Measurements from ENCODE around the gene DLEC1. TPM values are rescaled to one million over a fixed set of nuclear protein-coding genes. Genes with fewer than 3 reads are reported as not detected.

Gene DLEC1
- total RNA-seq, 1 experiment from 2014 or later: 0.81 TPM

DNA sequence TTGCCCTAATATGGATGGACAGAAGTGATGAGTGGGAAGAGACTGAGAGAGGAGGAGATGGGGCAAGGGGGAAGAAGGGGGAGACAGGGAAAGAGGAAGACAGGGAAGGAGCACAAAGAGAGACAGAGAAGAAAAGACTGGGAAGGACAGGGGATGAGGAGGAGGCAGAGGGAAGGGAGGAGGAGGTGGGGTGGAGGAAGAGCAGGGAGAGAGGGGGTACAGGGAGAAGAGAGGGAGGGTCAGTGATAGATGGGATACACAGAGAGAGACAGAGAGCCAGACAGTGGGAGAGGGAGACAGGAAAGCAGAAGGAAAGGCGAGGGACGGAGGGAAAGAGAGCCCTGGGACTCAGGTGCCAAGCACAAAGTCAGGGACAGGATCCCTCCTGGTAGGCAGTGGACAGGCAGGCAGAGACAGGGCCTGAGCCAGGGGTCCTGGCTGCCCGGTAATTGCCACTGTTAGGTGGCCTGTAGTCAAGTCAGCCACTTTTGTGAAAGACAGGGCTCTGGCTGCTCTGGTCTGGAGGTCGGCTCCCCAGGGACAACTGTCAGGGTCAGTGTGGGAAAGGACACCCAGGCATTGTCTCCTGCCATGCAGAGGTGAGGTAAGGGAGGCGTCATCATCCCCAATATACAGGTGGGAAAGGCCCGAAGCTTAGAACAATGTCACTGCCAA lies 38.6 kb upstream of the DLEC1 start:
- peaks cover 5% of the 10 kb centered on the region; the same call in 1 of the 2 replicates for H3K36me3 Mint-ChIP-seq
- peaks cover 15% of the 10 kb centered on the region for H3K27me3 Mint-ChIP-seq (ENCODE audit: low read depth)
- no peaks in the 10 kb centered on the region for H3K9me3 Mint-ChIP-seq
- peaks cover 13% of the 10 kb centered on the region for H3K4me1 Mint-ChIP-seq
- no peak overlapping the region for H3K27ac Mint-ChIP-seq
- ChIA-PET CTCF (interaction anchor here (1.6 to 2.4 kb wide), 4 partner anchors 15 to 145 kb away, joined by 6 to 25 read pairs (median 10); no protein-coding TSS in a partner anchor), POLR2A (no interaction called here)
- DNase-seq (ENCODE audit: low spot score): peak; percentile 1
- no peak overlapping the region for H3K4me3 Mint-ChIP-seq
- TF ChIP-seq IRF2 (CRISPR knock-in tag; IDR thresholded peaks at IDR 0.05; ENCODE audit: borderline replicate concordance, low read depth) (no peak), OVOL2 (CRISPR knock-in tag; IDR thresholded peaks at IDR 0.05; ENCODE audit: borderline replicate concordance) (no peak), ZNF396 (CRISPR knock-in tag; IDR thresholded peaks at IDR 0.05; ENCODE audit: borderline replicate concordance) (no peak), ZNF671 (CRISPR knock-in tag; IDR thresholded peaks at IDR 0.05) (no peak), MYBL2 (CRISPR knock-in tag; IDR thresholded peaks at IDR 0.05) (no peak), NR2C2 (CRISPR knock-in tag; IDR thresholded peaks at IDR 0.05) (no peak)
- TF ChIP-seq, protein P1, sequence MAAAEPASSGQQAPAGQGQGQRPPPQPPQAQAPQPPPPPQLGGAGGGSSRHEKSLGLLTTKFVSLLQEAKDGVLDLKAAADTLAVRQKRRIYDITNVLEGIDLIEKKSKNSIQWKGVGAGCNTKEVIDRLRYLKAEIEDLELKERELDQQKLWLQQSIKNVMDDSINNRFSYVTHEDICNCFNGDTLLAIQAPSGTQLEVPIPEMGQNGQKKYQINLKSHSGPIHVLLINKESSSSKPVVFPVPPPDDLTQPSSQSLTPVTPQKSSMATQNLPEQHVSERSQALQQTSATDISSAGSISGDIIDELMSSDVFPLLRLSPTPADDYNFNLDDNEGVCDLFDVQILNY (CRISPR knock-in tag; IDR thresholded peaks at IDR 0.05): no peak
- TF ChIP-seq, protein P2, sequence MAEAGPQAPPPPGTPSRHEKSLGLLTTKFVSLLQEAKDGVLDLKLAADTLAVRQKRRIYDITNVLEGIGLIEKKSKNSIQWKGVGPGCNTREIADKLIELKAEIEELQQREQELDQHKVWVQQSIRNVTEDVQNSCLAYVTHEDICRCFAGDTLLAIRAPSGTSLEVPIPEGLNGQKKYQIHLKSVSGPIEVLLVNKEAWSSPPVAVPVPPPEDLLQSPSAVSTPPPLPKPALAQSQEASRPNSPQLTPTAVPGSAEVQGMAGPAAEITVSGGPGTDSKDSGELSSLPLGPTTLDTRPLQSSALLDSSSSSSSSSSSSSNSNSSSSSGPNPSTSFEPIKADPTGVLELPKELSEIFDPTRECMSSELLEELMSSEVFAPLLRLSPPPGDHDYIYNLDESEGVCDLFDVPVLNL (CRISPR knock-in tag; IDR thresholded peaks at IDR 0.05; ENCODE audit: borderline replicate concordance, low read depth): no peak
- ATAC-seq: no peak

DNA sequence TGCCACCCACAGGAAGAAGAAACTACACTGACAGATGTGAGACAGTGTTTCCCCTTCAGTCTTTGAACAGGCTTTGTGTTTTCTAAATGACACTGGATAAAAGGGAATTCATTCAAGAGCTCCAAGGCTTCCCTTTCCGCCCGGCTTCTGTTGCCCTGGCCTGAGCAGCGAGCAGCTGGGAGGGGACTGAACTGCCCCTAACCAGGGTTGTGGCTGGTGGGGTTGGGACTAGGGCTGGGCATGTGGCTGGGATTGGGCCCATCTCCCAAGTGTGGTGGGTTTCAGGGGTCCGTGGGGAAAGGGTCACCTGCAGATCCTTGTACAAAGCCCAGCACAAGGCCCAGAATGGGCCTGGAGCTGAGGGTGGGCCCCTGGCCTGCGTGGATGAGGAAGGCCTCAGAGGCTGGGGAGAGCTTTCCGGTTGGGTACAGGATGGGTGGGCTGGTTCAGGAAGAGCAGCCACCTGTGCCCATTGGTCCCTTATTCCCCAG lies 38.0 kb upstream of the DLEC1 start:
- CTCF ChIA-PET: interaction anchor here (1.0 to 2.4 kb wide), 8 partner anchors 15 to 146 kb away, joined by 4 to 25 read pairs (median 6); partner anchors contain the start of genes ACAA1 and PLCD1
- DNase-seq (ENCODE audit: low spot score): peak; percentile 9

More for the DNA sequence above, 38.0 kb upstream of the DLEC1 start:
- Mint-ChIP-seq H3K9me3 (no peaks in the 10 kb centered on the region), H3K4me3 (no peak overlapping the region), H3K4me1 (peaks cover 12% of the 10 kb centered on the region), H3K27me3 (ENCODE audit: low read depth) (peaks cover 15% of the 10 kb centered on the region), H3K36me3 (peaks cover 5% of the 10 kb centered on the region; the same call in 1 of the 2 replicates), H3K27ac (no peak overlapping the region)
- POLR2A ChIA-PET: no interaction called here
- TF ChIP-seq ZBTB21 (CRISPR knock-in tag; IDR thresholded peaks at IDR 0.05; ENCODE audit: borderline replicate concordance) (no peak), ZNF396 (CRISPR knock-in tag; IDR thresholded peaks at IDR 0.05; ENCODE audit: borderline replicate concordance) (no peak), KAT7 (CRISPR knock-in tag; IDR thresholded peaks at IDR 0.05; ENCODE audit: borderline replicate concordance) (no peak), SOX15 (CRISPR knock-in tag; IDR thresholded peaks at IDR 0.05) (no peak), FOXP1 (CRISPR knock-in tag; IDR thresholded peaks at IDR 0.05; ENCODE audit: borderline replicate concordance) (no peak), PRRX2 (CRISPR knock-in tag; IDR thresholded peaks at IDR 0.05) (no peak), NR1H2 (CRISPR knock-in tag; IDR thresholded peaks at IDR 0.05) (no peak), NFYB (CRISPR knock-in tag; conservative IDR thresholded peaks at IDR 0.05; ENCODE audit: low read depth) (no peak), ETV6 (CRISPR knock-in tag; IDR thresholded peaks at IDR 0.05) (no peak)
- TF ChIP-seq, protein P3, sequence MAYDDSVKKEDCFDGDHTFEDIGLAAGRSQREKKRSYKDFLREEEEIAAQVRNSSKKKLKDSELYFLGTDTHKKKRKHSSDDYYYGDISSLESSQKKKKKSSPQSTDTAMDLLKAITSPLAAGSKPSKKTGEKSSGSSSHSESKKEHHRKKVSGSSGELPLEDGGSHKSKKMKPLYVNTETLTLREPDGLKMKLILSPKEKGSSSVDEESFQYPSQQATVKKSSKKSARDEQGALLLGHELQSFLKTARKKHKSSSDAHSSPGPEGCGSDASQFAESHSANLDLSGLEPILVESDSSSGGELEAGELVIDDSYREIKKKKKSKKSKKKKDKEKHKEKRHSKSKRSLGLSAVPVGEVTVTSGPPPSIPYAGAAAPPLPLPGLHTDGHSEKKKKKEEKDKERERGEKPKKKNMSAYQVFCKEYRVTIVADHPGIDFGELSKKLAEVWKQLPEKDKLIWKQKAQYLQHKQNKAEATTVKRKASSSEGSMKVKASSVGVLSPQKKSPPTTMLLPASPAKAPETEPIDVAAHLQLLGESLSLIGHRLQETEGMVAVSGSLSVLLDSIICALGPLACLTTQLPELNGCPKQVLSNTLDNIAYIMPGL (CRISPR knock-in tag; IDR thresholded peaks at IDR 0.05): no peak
- TF ChIP-seq, protein P1 (CRISPR knock-in tag; IDR thresholded peaks at IDR 0.05): no peak
- TF ChIP-seq, protein P4, sequence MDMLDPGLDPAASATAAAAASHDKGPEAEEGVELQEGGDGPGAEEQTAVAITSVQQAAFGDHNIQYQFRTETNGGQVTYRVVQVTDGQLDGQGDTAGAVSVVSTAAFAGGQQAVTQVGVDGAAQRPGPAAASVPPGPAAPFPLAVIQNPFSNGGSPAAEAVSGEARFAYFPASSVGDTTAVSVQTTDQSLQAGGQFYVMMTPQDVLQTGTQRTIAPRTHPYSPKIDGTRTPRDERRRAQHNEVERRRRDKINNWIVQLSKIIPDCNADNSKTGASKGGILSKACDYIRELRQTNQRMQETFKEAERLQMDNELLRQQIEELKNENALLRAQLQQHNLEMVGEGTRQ (CRISPR knock-in tag; IDR thresholded peaks at IDR 0.05): no peak
- TF ChIP-seq, protein P5, sequence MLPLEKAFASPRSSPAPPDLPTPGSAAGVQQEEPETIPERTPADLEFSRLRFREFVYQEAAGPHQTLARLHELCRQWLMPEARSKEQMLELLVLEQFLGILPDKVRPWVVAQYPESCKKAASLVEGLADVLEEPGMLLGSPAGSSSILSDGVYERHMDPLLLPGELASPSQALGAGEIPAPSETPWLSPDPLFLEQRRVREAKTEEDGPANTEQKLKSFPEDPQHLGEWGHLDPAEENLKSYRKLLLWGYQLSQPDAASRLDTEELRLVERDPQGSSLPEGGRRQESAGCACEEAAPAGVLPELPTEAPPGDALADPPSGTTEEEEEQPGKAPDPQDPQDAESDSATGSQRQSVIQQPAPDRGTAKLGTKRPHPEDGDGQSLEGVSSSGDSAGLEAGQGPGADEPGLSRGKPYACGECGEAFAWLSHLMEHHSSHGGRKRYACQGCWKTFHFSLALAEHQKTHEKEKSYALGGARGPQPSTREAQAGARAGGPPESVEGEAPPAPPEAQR (CRISPR knock-in tag; IDR thresholded peaks at IDR 0.05): no peak
- no peak for ATAC-seq

All from WTC11 (cell line).